WTC11 (cell line): ENCODE data around the gene GDF7.

Source experiments
- ATF1 ChIP-seq: sonication (generic); formaldehyde crosslinking; IDR thresholded peaks from 2 replicates; pipeline ENCODE4 v1.8.1; 2023; ENCODE audit warnings: mild to moderate bottlenecking, moderate library complexity, missing genetic modification reagents
- ATF2 ChIP-seq: sonication (generic); formaldehyde crosslinking; IDR thresholded peaks from 2 replicates; pipeline ENCODE4 v1.8.1; 2022; ENCODE audit warnings: low read depth, missing genetic modification reagents, borderline replicate concordance
- CREM ChIP-seq: sonication (generic); formaldehyde crosslinking; IDR thresholded peaks from 2 replicates; pipeline ENCODE4 v1.8.1; 2022; ENCODE audit warnings: mild to moderate bottlenecking, missing genetic modification reagents, moderate library complexity
- E2F1 ChIP-seq: sonication (generic); formaldehyde crosslinking; IDR thresholded peaks from 2 replicates; pipeline ENCODE4 v1.8.0; 2022; ENCODE audit warnings: mild to moderate bottlenecking, missing genetic modification reagents
- E2F4 ChIP-seq: sonication (generic); formaldehyde crosslinking; IDR thresholded peaks from 2 replicates; pipeline ENCODE4 v1.8.1; 2022; ENCODE audit warnings: low read depth, mild to moderate bottlenecking, moderate library complexity, missing genetic modification reagents, borderline replicate concordance
- NFYB ChIP-seq: sonication (generic); formaldehyde crosslinking; conservative IDR thresholded peaks from 2 replicates; pipeline ENCODE4 v1.8.0; 2022; ENCODE audit warnings: low read depth, missing genetic modification reagents
- NR2C2 ChIP-seq: sonication (generic); formaldehyde crosslinking; IDR thresholded peaks from 2 replicates; pipeline ENCODE4 v1.8.0; 2022; ENCODE audit warnings: mild to moderate bottlenecking, missing genetic modification reagents
- PRRX2 ChIP-seq: fragments of 250-450 bp; sonication (Bioruptor Pico); IDR thresholded peaks from 2 replicates; pipeline ENCODE4 v1.8.0; 2021; ENCODE audit warnings: mild to moderate bottlenecking
- SMAD3 ChIP-seq: sonication (generic); formaldehyde crosslinking; IDR thresholded peaks from 2 replicates; pipeline ENCODE4 v1.8.0; 2022; ENCODE audit warnings: missing genetic modification reagents, mild to moderate bottlenecking, borderline replicate concordance
- SMAD4 ChIP-seq: sonication (generic); formaldehyde crosslinking; IDR thresholded peaks from 2 replicates; pipeline ENCODE4 v1.8.0; 2022; ENCODE audit warnings: mild to moderate bottlenecking, missing genetic modification reagents
- ZBTB21 ChIP-seq: sonication (generic); formaldehyde crosslinking; IDR thresholded peaks from 2 replicates; pipeline ENCODE4 v1.8.1; 2023; ENCODE audit warnings: mild to moderate bottlenecking, missing genetic modification reagents, borderline replicate concordance
- ZNF263 ChIP-seq: sonication (generic); formaldehyde crosslinking; IDR thresholded peaks from 2 replicates; pipeline ENCODE4 v1.8.1; 2022; ENCODE audit warnings: low read depth, mild to moderate bottlenecking, moderate library complexity, missing genetic modification reagents
- TF ChIP-seq, protein P1 (sequence below): fragments of 200-600 bp; IDR thresholded peaks from 2 replicates; pipeline ENCODE4 v1.8.0; 2022; ENCODE audit warnings: antibody characterized with exemption
- TF ChIP-seq, protein P2 (sequence below): sonication (generic); formaldehyde crosslinking; conservative IDR thresholded peaks from 2 replicates; pipeline ENCODE4 v1.8.1; 2022; ENCODE audit warnings: mild to moderate bottlenecking, missing genetic modification reagents

GRCh38 chr2:20724500-20725053 lies 57.6 kb downstream of the GDF7 start:
- TF ChIP-seq, protein P1, sequence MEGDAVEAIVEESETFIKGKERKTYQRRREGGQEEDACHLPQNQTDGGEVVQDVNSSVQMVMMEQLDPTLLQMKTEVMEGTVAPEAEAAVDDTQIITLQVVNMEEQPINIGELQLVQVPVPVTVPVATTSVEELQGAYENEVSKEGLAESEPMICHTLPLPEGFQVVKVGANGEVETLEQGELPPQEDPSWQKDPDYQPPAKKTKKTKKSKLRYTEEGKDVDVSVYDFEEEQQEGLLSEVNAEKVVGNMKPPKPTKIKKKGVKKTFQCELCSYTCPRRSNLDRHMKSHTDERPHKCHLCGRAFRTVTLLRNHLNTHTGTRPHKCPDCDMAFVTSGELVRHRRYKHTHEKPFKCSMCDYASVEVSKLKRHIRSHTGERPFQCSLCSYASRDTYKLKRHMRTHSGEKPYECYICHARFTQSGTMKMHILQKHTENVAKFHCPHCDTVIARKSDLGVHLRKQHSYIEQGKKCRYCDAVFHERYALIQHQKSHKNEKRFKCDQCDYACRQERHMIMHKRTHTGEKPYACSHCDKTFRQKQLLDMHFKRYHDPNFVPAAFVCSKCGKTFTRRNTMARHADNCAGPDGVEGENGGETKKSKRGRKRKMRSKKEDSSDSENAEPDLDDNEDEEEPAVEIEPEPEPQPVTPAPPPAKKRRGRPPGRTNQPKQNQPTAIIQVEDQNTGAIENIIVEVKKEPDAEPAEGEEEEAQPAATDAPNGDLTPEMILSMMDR: no peak
- no peak for TF ChIP-seq ZBTB21 (CRISPR knock-in tag)
- no peak for TF ChIP-seq E2F1 (CRISPR knock-in tag)
- no peak for TF ChIP-seq NR2C2
- TF ChIP-seq E2F4 (CRISPR knock-in tag): no peak
- no peak for TF ChIP-seq ATF2
- no peak for TF ChIP-seq NFYB (CRISPR knock-in tag)
- no peak for TF ChIP-seq ZNF263 (CRISPR knock-in tag)
- TF ChIP-seq SMAD4 (CRISPR knock-in tag): no peak
- no peak for TF ChIP-seq PRRX2 (CRISPR knock-in tag)
- TF ChIP-seq, protein P2, sequence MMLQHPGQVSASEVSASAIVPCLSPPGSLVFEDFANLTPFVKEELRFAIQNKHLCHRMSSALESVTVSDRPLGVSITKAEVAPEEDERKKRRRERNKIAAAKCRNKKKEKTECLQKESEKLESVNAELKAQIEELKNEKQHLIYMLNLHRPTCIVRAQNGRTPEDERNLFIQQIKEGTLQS: no peak
- TF ChIP-seq ATF1 (CRISPR knock-in tag): no peak
- TF ChIP-seq SMAD3 (CRISPR knock-in tag): no peak
- TF ChIP-seq CREM (CRISPR knock-in tag): no peak
